ENCODE measurements around the gene ZNF277.

DNA sequence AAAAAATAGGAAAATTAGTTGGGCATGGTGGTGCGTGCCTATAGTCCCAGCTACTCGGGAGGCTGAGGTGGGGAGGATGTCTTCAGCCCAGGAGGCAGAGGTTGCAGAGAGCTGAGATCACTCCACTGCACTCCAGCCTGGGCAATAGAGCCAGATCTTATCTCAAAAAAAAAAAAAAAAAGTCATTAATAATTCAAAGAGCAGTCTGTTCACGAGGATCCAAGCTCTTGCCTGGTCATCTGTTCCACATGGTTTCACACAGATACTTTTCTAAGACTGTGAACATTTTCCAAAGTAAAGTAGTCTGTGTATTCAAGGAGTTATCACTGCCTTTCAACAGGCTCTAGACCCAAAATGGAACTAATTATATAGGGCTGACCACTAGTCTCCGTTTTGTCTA is 86.9 kb downstream of the ZNF277 start:
- no peak for TF ChIP-seq POLR2AphosphoS5 (IDR thresholded peaks at IDR 0.05; ENCODE audit: insufficient read depth, low read depth, low read length)
- TF ChIP-seq CTCF (IDR thresholded peaks at IDR 0.05; ENCODE audit: extremely low read depth in 1 of 2, insufficient read depth in 1 of 2, low read depth in 1 of 2, low read length in 2 of 2): no peak
- TF ChIP-seq JUN (IDR thresholded peaks at IDR 0.05; ENCODE audit: borderline replicate concordance, insufficient read depth, insufficient read length, low read depth): no peak
- TF ChIP-seq EZH2 (IDR thresholded peaks at IDR 0.05; ENCODE audit: borderline replicate concordance, low read depth, low read length, severe bottlenecking): no peak
- TF ChIP-seq POLR2A (IDR thresholded peaks at IDR 0.05; ENCODE audit: low read depth, low read length): no peak
- no peak for TF ChIP-seq MAX (IDR thresholded peaks at IDR 0.05; ENCODE audit: insufficient read depth, insufficient read length)

Measured in endothelial cell of umbilical vein (primary cell).